HCT116 (cell line): Measurements from ENCODE around the gene ADK. TPM values are rescaled to one million over a fixed set of nuclear protein-coding genes. Genes with fewer than 3 reads are reported as not detected.

Source experiments
- ATAC-seq: fragments of 200-7000 bp; cut with Tn5 transposase; 2 replicates; pipeline ENCODE4 v1.9.1; 2020; ENCODE audit warnings: mild to moderate bottlenecking, moderate library complexity
- BruUV-seq: library from RNA; stranded (reverse); fragments of 400-500 nt; replicated peaks from 2 replicates; lab custom pipeline; 2021; lab: Mats Ljungman, UMichigan
- CTCF ChIA-PET: fragments of 300-600 bp; sonication (Branson Sonifier 250); formaldehyde crosslinking; loops from one replicate; lab custom pipeline; 2021; ENCODE audit warnings: antibody characterized with exemption; lab: Charles Lee
- POLR2A ChIA-PET: fragments of 300-600, 350-600 bp; sonication (Branson Sonifier 250); formaldehyde crosslinking; loops from one replicate; lab custom pipeline; 2021; ENCODE audit warnings: antibody characterized with exemption; lab: Charles Lee
- RAD21 ChIA-PET, 2 experiments: fragments of 300-600 bp; sonication (Branson Sonifier 250); formaldehyde crosslinking; loops; one replicate each; lab custom pipeline; 2023; ENCODE audit warnings: low total read pairs in 2 of 2; ENCODE audit not compliant: uncharacterized antibody in 2 of 2, unreplicated experiment in 2 of 2, low non-redundant PET in 1 of 2; lab: Charles Lee
- DNase-seq: peaks from one replicate; pipeline ENCODE4 v3.0.0-alpha.2; 2010; ENCODE audit warnings: low read depth, low spot score
- H2AFZ ChIP-seq: fragments of 200-600 bp; shearing (Covaris generic), sonication (generic); 2 replicates; pipeline ENCODE4 v1.6.1; 2017; ENCODE audit warnings: low read depth, mixed run types, mixed read lengths, antibody characterized with exemption, low read length; ENCODE audit not compliant: poor library complexity, severe bottlenecking
- H3K27ac ChIP-seq: 2 replicates; pipeline ENCODE4 v1.5.1; 2012; ENCODE audit warnings: low read depth, low read length
- H3K27me3 ChIP-seq: fragments of 200-600 bp; sonication (generic); 2 replicates; pipeline ENCODE4 v1.6.1; 2016; ENCODE audit warnings: mixed run types, low read length, mixed read lengths; ENCODE audit not compliant: insufficient read depth
- H3K36me3 ChIP-seq, 2 experiments: fragments of 200-500 bp in 1 of 2; fragments of 200-600 bp in 1 of 2; sonication (Bioruptor generic) in 1 of 2; sonication (generic) in 1 of 2; 2 replicates each; pipeline versions ENCODE4 v1.5.1 to v1.6.1; 2014 to 2016; ENCODE audit warnings: low read length in 2 of 2, inconsistent platforms in 1 of 2, mixed read lengths in 1 of 2, mixed run types in 1 of 2; ENCODE audit not compliant: insufficient read depth in 2 of 2, control insufficient read depth in 1 of 2
- H3K4me1 ChIP-seq, 2 experiments: fragments of 200-600 bp in 1 of 2; sonication (generic) in 1 of 2; 2 replicates each; pipeline versions ENCODE4 v1.5.1 to v1.6.1; 2012 to 2017; ENCODE audit warnings: low read length in 2 of 2, inconsistent platforms in 1 of 2, mild to moderate bottlenecking in 1 of 2, mixed read lengths in 1 of 2, mixed run types in 1 of 2, moderate library complexity in 1 of 2; ENCODE audit not compliant: insufficient read depth in 2 of 2, control insufficient read depth in 1 of 2
- H3K4me2 ChIP-seq: fragments of 200-600 bp; sonication (generic); 2 replicates; pipeline ENCODE4 v1.6.1; 2017; ENCODE audit warnings: mixed run types, low read length, mixed read lengths
- H3K4me3 ChIP-seq, 2 experiments: fragments of 200-600 bp in 1 of 2; sonication (generic) in 1 of 2; replicated peaks in 1 of 2; 2 replicates each; pipeline ENCODE4 v1.5.1; 2011 to 2016; ENCODE audit warnings: low read length in 2 of 2, control low read depth in 1 of 2, low read depth in 1 of 2, mild to moderate bottlenecking in 1 of 2, mixed read lengths in 1 of 2, mixed run types in 1 of 2
- H3K79me2 ChIP-seq: fragments of 200-600 bp; sonication (generic); 2 replicates; pipeline ENCODE4 v1.6.1; 2017; ENCODE audit warnings: mild to moderate bottlenecking, mixed run types, low read length, moderate library complexity, mixed read lengths; ENCODE audit not compliant: insufficient read depth
- H3K9ac ChIP-seq: fragments of 200-600 bp; sonication (generic); 2 replicates; pipeline ENCODE4 v1.6.1; 2016; ENCODE audit warnings: low read length, mixed read lengths
- H3K9me2 ChIP-seq: fragments of 200-600 bp; sonication (generic), shearing (Covaris generic); 2 replicates; pipeline ENCODE4 v1.6.1; 2017; ENCODE audit warnings: mixed run types, mild to moderate bottlenecking, moderate library complexity; ENCODE audit not compliant: insufficient read depth
- H3K9me3 ChIP-seq, 2 experiments: fragments of 200-500 bp in 1 of 2; fragments of 200-600 bp in 1 of 2; sonication (Bioruptor generic) in 1 of 2; sonication (generic) in 1 of 2; 2 replicates each; pipeline ENCODE4 v1.6.1; 2014 to 2017; ENCODE audit warnings: low read length in 2 of 2, mixed read lengths in 2 of 2, inconsistent platforms in 1 of 2, low read depth in 1 of 2, mild to moderate bottlenecking in 1 of 2, mixed run types in 1 of 2, moderate library complexity in 1 of 2; ENCODE audit not compliant: control insufficient read depth in 1 of 2, insufficient read depth in 1 of 2
- H4K20me1 ChIP-seq: fragments of 200-600 bp; sonication (generic), shearing (Covaris generic); 2 replicates; pipeline ENCODE4 v1.6.1; 2017; ENCODE audit warnings: mixed run types, mild to moderate bottlenecking, moderate library complexity; ENCODE audit not compliant: insufficient read depth
- CTCF ChIP-seq, 3 experiments: fragments of 200-600 bp in 1 of 3; sonication (generic) in 1 of 3; IDR thresholded peaks in 2 of 3; conservative IDR thresholded peaks in 1 of 3; 2 replicates each; pipeline ENCODE4 v1.5.1; 2012 to 2017; ENCODE audit warnings: low read depth in 2 of 3, low read length in 2 of 3, antibody characterized with exemption in 1 of 3, borderline replicate concordance in 1 of 3, control low read depth in 1 of 3, mild to moderate bottlenecking in 1 of 3, mixed read lengths in 1 of 3, mixed run types in 1 of 3, moderate library complexity in 1 of 3; ENCODE audit not compliant: insufficient read depth in 1 of 3
- ELF1 ChIP-seq: IDR thresholded peaks from 2 replicates; pipeline ENCODE4 v1.6.1; 2012; ENCODE audit warnings: low read depth, borderline replicate concordance
- JUND ChIP-seq: IDR thresholded peaks from 2 replicates; pipeline ENCODE4 v1.6.1; 2012
- SP1 ChIP-seq: IDR thresholded peaks from 2 replicates; pipeline ENCODE4 v1.6.1; 2012; ENCODE audit warnings: low read depth
- intact Hi-C: fragments of 100-400 bp; cut with micrococcal nuclease; formaldehyde crosslinking; loops from 2 replicates; pipeline ENCODE4 v1.10.0; 2022
- total RNA-seq: library from RNA; stranded (reverse); gene quantifications from one replicate; pipeline ENCODE4 v1.2.1, GENCODE V29; 2021; ENCODE audit not compliant: unreplicated experiment

The ADK gene
- total RNA-seq, 1 experiment from 2014 or later = 55.0 TPM

GRCh38 chr10:74750848-74751274 lies 599.8 kb downstream of the ADK start:
- DNase-seq = no peak
- CTCF ChIA-PET = no interaction called here
- no peaks in the 10 kb centered on the region for H3K79me2 ChIP-seq
- no peak overlapping the region for H3K4me2 ChIP-seq
- no peaks in the 10 kb centered on the region for H3K9me3 ChIP-seq
- RAD21 ChIA-PET = interaction anchor here in 1 of 2 experiments (0.7 kb wide), 1 partner anchor 484 kb away, joined by 3 read pairs; no protein-coding TSS in a partner anchor
- no peak for TF ChIP-seq ELF1
- TF ChIP-seq CTCF (IDR thresholded peaks at IDR 0.05 in 2 of 3, conservative IDR thresholded peaks at IDR 0.05 in 1 of 3; ENCODE audit: borderline replicate concordance in 1 of 3, insufficient read depth in 1 of 3, low read depth in 2 of 3, low read length in 2 of 3) = no peak
- TF ChIP-seq SP1 = no peak
- BruUV-seq = no TSS peak
- H3K27me3 ChIP-seq = no peaks in the 10 kb centered on the region
- ATAC-seq = no peak
- H2AFZ ChIP-seq = no peak overlapping the region
- H3K4me3 ChIP-seq = no peak overlapping the region
- H3K9me2 ChIP-seq = no peaks in the 10 kb centered on the region
- no peaks in the 10 kb centered on the region for H3K36me3 ChIP-seq
- H3K27ac ChIP-seq = no peak overlapping the region
- intact Hi-C loops = no loop called here
- H3K9ac ChIP-seq = no peak overlapping the region
- H3K4me1 ChIP-seq = no peaks in the 10 kb centered on the region
- POLR2A ChIA-PET = no interaction called here
- H4K20me1 ChIP-seq = no peaks in the 10 kb centered on the region

GRCh38 chr10:74752371-74753040 lies 601.5 kb downstream of the ADK start:
- CTCF ChIA-PET = no interaction called here
- TF ChIP-seq JUND = no peak
- no peak for TF ChIP-seq SP1
- TF ChIP-seq, all 23 proteins: peak for 0
- H3K27me3 ChIP-seq = no peaks in the 10 kb centered on the region
- H3K4me2 ChIP-seq = no peak overlapping the region
- BruUV-seq = no TSS peak
- no peaks in the 10 kb centered on the region for H3K9me2 ChIP-seq
- no peak overlapping the region for H2AFZ ChIP-seq
- no peaks in the 10 kb centered on the region for H3K4me1 ChIP-seq
- no peaks in the 10 kb centered on the region for H4K20me1 ChIP-seq
- no peak overlapping the region for H3K27ac ChIP-seq
- intact Hi-C loops = no loop called here
- H3K79me2 ChIP-seq = no peaks in the 10 kb centered on the region
- no peak overlapping the region for H3K9ac ChIP-seq
- no peak overlapping the region for H3K4me3 ChIP-seq
- H3K9me3 ChIP-seq = no peaks in the 10 kb centered on the region
- RAD21 ChIA-PET = no interaction called here
- ATAC-seq (no peak), DNase-seq (no peak)
- POLR2A ChIA-PET = no interaction called here
- no peaks in the 10 kb centered on the region for H3K36me3 ChIP-seq
